Endometrial microvascular endothelial cells (primary cell): ENCODE measurements around the gene PTPN20. TPM values are rescaled to one million over a fixed set of nuclear protein-coding genes. Genes with fewer than 3 reads are reported as not detected.

ENCODE experiments used
- in situ Hi-C: cut with HindIII; loops from 2 replicates; pipeline ENCODE4 v1.10.0; 2017; ENCODE audit warnings: low sequenced_read_pairs, low pct_unique_long_range_greater_than_20kb; ENCODE audit errors: inconsistent ontology term
- total RNA-seq: library from RNA; depleted of rRNA; stranded (reverse); fragments of >200 nt; gene quantifications from one replicate; pipeline ENCODE4 v1.2.3, GENCODE V29; 2015; ENCODE audit errors: inconsistent ontology term

Gene PTPN20
- total RNA-seq, 1 donor from 2014 or later, result 0.56 TPM

- in situ Hi-C loops, result no loop called here
Measured at GRCh38 chr10:47029181-47030009, 118.2 kb downstream of the PTPN20 start.

GRCh38 chr10:47030191-47030703 is 119.0 kb downstream of the PTPN20 start:
- in situ Hi-C loops, result no loop called here

GRCh38 chr10:47031211-47031900 is 120.1 kb downstream of the PTPN20 start:
- in situ Hi-C loops, result no loop called here

- in situ Hi-C loops, result no loop called here
Measured at GRCh38 chr10:47031901-47032465, 120.8 kb downstream of the PTPN20 start.

- in situ Hi-C loops, result no loop called here
Measured at GRCh38 chr10:47033081-47033480, 121.9 kb downstream of the PTPN20 start.

GRCh38 chr10:47033541-47034270 is 122.5 kb downstream of the PTPN20 start:
- in situ Hi-C loops, result no loop called here

GRCh38 chr10:47034441-47035051 is 123.3 kb downstream of the PTPN20 start:
- in situ Hi-C loops, result no loop called here

GRCh38 chr10:47035171-47035818 is 124.1 kb downstream of the PTPN20 start:
- in situ Hi-C loops, result no loop called here

- in situ Hi-C loops, result no loop called here
Measured at GRCh38 chr10:47035819-47036337, 124.7 kb downstream of the PTPN20 start.

- in situ Hi-C loops, result no loop called here
Measured at GRCh38 chr10:47036771-47037170, 125.5 kb downstream of the PTPN20 start.

GRCh38 chr10:47037654-47038425 is 126.6 kb downstream of the PTPN20 start:
- in situ Hi-C loops, result no loop called here

GRCh38 chr10:47038881-47039561 is 127.8 kb downstream of the PTPN20 start:
- in situ Hi-C loops, result no loop called here

- in situ Hi-C loops, result no loop called here
Measured at GRCh38 chr10:47039562-47039913, 128.3 kb downstream of the PTPN20 start.

- in situ Hi-C loops, result no loop called here
Measured at GRCh38 chr10:47040041-47040491, 128.8 kb downstream of the PTPN20 start.

GRCh38 chr10:47040681-47041080 is 129.5 kb downstream of the PTPN20 start:
- in situ Hi-C loops, result no loop called here

- in situ Hi-C loops, result no loop called here
Measured at GRCh38 chr10:47041396-47042198, 130.4 kb downstream of the PTPN20 start.
